Stomach smooth muscle (tissue), 2 donors: ENCODE data around the gene TYW1B.
"Not testable (repeated sequence)": the region's sequence is repeated elsewhere in the genome, so short reads cannot be mapped to it uniquely, and the experiment has no call there.

ENCODE experiments used
- H3K27ac ChIP-seq: one replicate; pipeline ENCODE4 v1.7.0; 2013; ENCODE audit warnings: mild to moderate bottlenecking, low read length, inconsistent platforms
- H3K27me3 ChIP-seq, 2 donors: one replicate each; pipeline ENCODE4 v1.7.0; 2013; ENCODE audit warnings: low read length in 2 of 2; ENCODE audit not compliant: insufficient read depth in 2 of 2, control insufficient read depth in 1 of 2
- H3K36me3 ChIP-seq, 2 donors: one replicate each; pipeline ENCODE4 v1.7.0; 2013; ENCODE audit warnings: low read length in 2 of 2; ENCODE audit not compliant: control insufficient read depth in 2 of 2, insufficient read depth in 2 of 2
- H3K4me1 ChIP-seq: one replicate; pipeline ENCODE4 v1.7.0; 2013; ENCODE audit warnings: low read length; ENCODE audit not compliant: control insufficient read depth, insufficient read depth
- H3K4me3 ChIP-seq, 2 donors: one replicate each; pipeline ENCODE4 v1.7.0; 2013; ENCODE audit warnings: low read length in 2 of 2
- H3K9ac ChIP-seq, 2 donors: one replicate each; pipeline ENCODE4 v1.7.0; 2013; ENCODE audit warnings: low read length in 2 of 2, mild to moderate bottlenecking in 1 of 2
- H3K9me3 ChIP-seq, 2 donors: one replicate each; pipeline ENCODE4 v1.7.0; 2013; ENCODE audit warnings: low read length in 2 of 2; ENCODE audit not compliant: control insufficient read depth in 2 of 2
- donor health status: healthy.
- donor health status: Pancreatic carcinoma.

The TYW1B gene

DNA sequence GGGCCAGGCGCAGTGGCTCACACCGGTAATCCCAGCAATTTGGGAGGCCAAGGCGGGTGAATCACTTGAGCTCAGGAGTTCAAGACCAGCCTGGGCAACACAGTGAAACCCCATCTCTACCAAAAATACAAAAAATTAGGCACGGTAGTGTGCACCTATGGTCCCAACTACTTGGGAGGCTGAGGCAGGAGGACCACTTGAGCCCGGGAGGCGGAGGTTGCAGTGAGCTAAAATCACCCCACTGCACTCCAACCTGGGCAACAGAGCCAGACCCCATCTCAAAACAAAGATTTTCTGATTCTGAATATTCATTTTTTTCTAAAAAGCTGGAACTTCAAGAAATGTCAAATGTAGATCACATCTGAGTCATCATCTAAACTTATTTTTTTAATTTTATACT, 10.3 kb upstream of the TYW1B start:
- H3K27me3 ChIP-seq, H3K27ac ChIP-seq, H3K9me3 ChIP-seq, H3K4me3 ChIP-seq, H3K9ac ChIP-seq, H3K4me1 ChIP-seq: not testable (repeated sequence)
- peaks cover 7 to 11% of the 10 kb centered on the region in 2 donors for H3K36me3 ChIP-seq

DNA sequence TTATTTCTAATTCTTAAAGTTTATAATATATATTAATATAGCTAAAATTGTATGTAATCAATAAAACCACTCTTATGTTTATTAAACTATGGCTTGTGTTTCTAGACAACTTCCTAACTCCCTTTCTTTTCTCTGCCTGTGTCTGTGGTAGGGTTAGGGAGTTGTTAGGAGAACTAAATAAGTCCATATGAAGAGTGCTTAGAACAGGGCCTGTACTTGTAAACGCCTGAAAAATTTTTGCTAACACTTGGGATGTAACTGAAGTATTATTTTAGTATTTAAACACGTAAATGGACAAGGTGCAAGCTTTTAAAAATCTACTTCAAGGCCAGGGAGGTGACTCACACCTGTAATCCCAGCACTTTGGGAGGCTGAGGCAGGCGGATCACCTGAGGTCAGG, 9.3 kb upstream of the TYW1B start:
- not testable (repeated sequence) for H3K27ac ChIP-seq, H3K27me3 ChIP-seq, H3K9ac ChIP-seq, H3K4me1 ChIP-seq, H3K9me3 ChIP-seq, H3K4me3 ChIP-seq
- peaks cover 14 to 17% of the 10 kb centered on the region in 2 donors for H3K36me3 ChIP-seq

- Histone ChIP-seq H3K4me3 (peak overlapping the region; percentile 42 to 79), H3K27ac (peak overlapping the region; percentile 98), H3K9ac (peak overlapping the region; percentile 89 to 93)
Measured at GRCh38 chr7:72830567-72830966, 2.6 kb upstream of the TYW1B start.

DNA sequence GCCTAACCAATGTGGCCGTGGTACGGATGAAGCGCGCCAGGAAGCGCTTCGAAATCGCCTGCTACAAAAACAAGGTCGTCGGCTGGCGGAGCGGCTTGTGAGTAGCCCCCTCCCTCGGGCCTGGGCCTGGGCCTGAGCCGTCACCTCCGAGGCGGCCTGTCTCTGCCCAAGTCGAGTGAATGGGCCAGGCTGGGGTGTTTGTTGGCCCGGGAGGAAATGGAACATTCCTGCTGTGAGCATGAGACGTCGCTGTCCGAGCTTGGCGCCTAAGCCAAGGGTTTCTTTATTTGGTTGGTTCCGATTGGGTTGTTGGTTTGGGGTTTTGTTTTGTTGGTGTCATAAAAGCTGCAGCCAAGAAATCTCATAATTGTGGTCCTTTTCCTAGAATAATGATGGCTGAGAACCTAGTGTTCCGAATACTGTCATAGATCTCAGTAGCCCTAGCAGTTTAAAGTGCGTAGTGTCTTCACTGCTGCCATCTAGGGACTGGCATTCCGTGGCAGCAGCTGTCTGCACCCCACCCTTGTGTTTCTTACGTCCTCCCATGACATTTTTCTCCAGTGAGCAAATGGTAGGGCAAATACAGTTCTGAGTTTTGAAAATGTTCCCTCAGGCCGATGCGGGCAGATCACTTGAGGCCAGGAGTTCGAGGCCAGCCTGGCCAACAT, 1.8 kb upstream of the TYW1B start:
- Histone ChIP-seq H3K36me3 (peaks cover 10 to 13% of the 10 kb centered on the region in 2 donors), H3K4me3 (peak overlapping the region; percentile 42 to 79), H3K9ac (peak overlapping the region; percentile 89 to 93), H3K27ac (peak overlapping the region; percentile 98)
- not testable (repeated sequence) for H3K27me3 ChIP-seq, H3K4me1 ChIP-seq, H3K9me3 ChIP-seq

More at GRCh38 chr7:72830567-72830966, 2.6 kb upstream of the TYW1B start:
- not testable (repeated sequence) for H3K4me1 ChIP-seq, H3K27me3 ChIP-seq, H3K9me3 ChIP-seq
- peaks cover 10 to 13% of the 10 kb centered on the region in 2 donors for H3K36me3 ChIP-seq

GRCh38 chr7:72829291-72829686, 1.3 kb upstream of the TYW1B start:
- H3K9me3 ChIP-seq, H3K27me3 ChIP-seq, H3K4me1 ChIP-seq: not testable (repeated sequence)
- Histone ChIP-seq H3K9ac (peak overlapping the region; percentile 89 to 93), H3K36me3 (peaks cover 8 to 13% of the 10 kb centered on the region in 2 donors), H3K4me3 (peak overlapping the region; percentile 42 to 79), H3K27ac (peak overlapping the region; percentile 98)

- not testable (repeated sequence) for H3K4me3 ChIP-seq, H3K9ac ChIP-seq, H3K27me3 ChIP-seq, H3K36me3 ChIP-seq, H3K4me1 ChIP-seq, H3K27ac ChIP-seq, H3K9me3 ChIP-seq
Measured at GRCh38 chr7:72823765-72824732, 4.0 kb downstream of the TYW1B start.

DNA sequence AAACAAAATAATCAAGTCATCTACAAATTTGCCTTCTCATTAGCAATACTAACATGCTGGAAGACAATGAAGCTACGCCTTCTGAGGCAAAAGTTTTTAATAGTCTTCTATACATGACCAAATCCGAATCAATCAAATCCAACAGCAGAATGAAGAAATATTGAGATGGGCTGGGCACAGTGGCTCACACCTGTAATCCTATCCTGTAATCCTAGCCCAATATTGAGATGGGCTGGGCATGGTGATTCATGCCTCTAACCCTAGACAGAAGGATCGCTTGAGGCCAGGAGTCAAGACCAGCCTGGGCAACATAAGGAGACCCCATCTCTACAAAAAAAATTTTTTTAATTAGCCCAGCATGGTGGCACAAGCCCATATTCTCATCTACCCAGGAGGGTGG, 5.5 kb downstream of the TYW1B start:
- not testable (repeated sequence) for H3K27ac ChIP-seq, H3K36me3 ChIP-seq, H3K4me1 ChIP-seq, H3K4me3 ChIP-seq, H3K9me3 ChIP-seq, H3K9ac ChIP-seq, H3K27me3 ChIP-seq

DNA sequence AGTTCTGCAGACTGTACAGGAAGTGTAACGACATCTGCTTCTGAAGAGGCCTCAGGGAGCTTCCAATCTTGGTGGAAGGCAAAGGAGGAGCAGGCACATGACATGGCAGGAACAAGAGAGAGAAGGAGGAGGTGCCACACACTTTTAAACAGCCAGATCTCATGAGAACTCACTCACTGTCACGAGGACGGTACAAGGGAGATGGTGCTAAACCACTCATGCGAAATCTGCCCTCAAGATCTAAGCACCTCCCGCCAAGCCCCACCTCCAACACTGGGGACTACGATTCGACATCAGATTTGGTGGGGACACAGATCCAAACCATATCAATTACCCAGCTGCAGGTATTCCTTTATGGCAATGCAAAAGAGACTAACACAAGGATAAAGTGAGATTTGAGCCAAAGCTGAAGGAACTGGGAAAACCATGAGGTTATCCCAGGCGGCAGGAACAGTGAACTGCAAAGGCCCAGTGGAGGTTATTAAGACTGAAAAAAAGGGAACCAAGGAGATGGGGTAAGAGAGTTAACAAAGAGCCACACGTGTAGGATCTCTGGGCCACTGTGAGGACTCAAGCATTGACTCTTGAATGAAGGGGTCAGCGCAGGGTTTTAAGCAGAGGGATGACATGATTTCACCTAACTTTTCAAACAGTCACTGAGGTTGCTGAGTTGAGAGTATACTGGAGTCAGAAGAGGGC, 9.2 kb downstream of the TYW1B start:
- H3K4me3 ChIP-seq, H3K27ac ChIP-seq, H3K4me1 ChIP-seq, H3K27me3 ChIP-seq, H3K36me3 ChIP-seq, H3K9me3 ChIP-seq, H3K9ac ChIP-seq: not testable (repeated sequence)

DNA sequence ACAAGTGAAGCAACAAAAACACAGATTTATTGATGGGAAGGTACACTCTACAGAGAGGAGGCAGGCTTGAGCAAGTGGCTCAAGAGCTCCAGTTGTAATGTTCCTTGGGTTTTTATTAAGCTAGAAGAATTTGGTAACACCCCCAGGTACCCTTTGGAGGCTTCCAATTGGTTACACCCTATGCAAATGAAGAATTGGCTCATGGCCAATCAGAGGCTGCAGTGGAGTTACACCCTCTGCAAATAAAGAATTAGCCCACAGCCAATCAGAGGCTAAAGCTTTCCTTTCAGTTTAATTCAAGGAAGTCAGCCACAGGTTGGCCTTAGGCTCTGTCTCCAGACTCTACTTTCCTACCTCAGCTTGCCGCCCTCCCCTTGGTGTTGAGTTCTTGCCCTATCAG, 10.3 kb downstream of the TYW1B start:
- not testable (repeated sequence) for H3K27me3 ChIP-seq, H3K36me3 ChIP-seq, H3K9ac ChIP-seq, H3K9me3 ChIP-seq, H3K4me3 ChIP-seq, H3K4me1 ChIP-seq, H3K27ac ChIP-seq

GRCh38 chr7:72816370-72817157, 11.4 kb downstream of the TYW1B start:
- not testable (repeated sequence) for H3K4me1 ChIP-seq, H3K27me3 ChIP-seq, H3K9me3 ChIP-seq, H3K4me3 ChIP-seq, H3K27ac ChIP-seq, H3K9ac ChIP-seq, H3K36me3 ChIP-seq
